HG02678 (cell line): ENCODE results near the gene CASP3.
A peak's percentile ranks its signal among the peaks of the same experiment; 100 is the strongest.
"Not testable (repeated sequence)": the region's sequence is repeated elsewhere in the genome, so short reads cannot be mapped to it uniquely, and the experiment has no call there.

Source experiments
- ATAC-seq: cut with Tn5 transposase; IDR thresholded peaks from one replicate; pipeline ENCODE4 v1.9.1; 2021; ENCODE audit warnings: mild to moderate bottlenecking, moderate library complexity; ENCODE audit not compliant: unreplicated experiment

CASP3 gene

GRCh38 chr4:184664445-184665210, 15.4 kb upstream of the CASP3 start:
- no peak for ATAC-seq

- no peak for ATAC-seq
Observed at GRCh38 chr4:184662236-184662635, 13.0 kb upstream of the CASP3 start.

GRCh38 chr4:184660978-184661377, 11.7 kb upstream of the CASP3 start:
- no peak for ATAC-seq

GRCh38 chr4:184657820-184658219, 8.6 kb upstream of the CASP3 start:
- not testable (repeated sequence) for ATAC-seq

DNA sequence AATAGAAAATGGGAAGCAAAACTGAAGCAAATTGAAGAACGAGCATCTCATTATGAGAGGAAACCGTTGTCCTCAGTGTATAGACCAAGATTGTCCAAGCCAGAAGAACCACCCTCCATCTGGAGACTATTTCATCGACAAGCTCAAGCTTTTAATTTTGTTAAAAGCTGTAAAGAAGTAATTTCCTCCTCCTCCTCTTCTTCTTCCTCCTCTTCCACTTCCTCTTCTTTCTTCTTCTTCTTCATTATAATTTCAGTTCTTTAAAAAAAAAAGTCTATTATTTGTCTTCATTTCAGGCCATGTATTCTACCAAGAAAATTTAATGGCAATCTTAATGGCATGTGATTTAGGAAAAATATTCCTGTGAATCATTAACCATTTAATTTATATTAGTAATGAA, 7.9 kb upstream of the CASP3 start:
- ATAC-seq, result no peak

DNA sequence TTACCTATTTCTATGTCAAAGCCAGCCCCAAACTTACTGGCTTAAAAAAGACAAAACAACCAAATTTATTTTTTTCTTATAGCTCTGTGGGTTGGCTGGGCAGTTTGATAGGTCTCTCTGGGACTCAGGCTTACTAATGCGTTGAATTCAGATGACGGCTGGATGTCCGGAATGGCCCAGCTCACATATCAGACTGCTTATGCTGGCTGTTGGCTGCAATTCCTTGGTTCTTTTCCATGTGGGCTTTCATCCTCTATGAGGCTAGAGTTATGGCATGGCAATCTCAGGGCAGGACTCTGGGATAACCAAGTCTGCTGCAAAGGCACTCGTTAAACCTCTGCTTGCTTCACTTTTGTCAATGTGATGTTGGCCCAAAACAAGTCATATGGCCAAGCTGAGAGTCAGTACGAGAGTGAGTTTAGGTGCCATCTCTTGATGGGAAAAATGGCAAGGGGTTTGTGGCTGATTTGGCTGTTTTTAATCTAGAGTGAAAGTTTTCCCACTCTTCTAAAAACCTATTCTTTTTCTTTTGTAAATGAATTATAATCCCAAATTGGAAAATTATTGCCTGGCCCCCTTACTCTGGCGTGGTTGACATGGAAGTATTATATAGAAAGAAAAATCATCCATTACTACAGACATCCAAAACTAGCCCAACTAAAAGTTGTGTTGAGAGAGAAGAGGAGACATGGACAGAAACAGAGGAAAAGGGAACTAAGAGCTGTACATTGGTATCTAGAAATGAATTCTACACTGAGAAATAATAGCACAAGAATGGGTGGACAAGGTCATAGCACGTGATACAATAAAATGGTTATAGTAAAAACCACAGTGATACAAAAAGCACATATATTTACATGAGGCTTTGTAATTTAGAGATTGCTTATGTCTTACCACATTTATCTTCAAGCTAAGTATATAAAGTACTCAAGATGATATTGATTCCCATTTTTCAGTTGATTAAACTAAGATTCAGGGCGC, 6.9 kb upstream of the CASP3 start:
- ATAC-seq, result no peak

- no peak for ATAC-seq
Observed at GRCh38 chr4:184653650-184654049, 4.4 kb upstream of the CASP3 start.

DNA sequence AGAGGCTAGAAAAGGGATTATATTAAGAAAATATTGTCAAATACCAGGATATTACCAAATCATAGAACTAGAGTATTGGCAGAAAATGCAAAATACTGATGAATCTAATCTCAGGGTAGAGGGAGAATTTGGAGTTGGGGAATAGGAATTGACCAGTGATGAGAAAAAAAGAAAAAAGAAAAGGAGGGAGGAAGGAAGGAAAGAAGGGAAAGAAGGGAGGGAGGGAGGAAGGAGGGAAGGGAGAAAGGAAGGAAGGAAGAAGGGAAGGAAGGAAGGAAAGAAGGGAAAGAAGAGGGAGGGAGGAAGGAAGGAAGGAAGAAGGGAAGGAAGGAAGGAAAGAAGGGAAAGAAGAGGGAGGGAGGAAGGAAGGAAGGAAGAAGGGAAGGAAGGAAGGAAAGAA, 3.4 kb upstream of the CASP3 start:
- ATAC-seq, result not testable (repeated sequence)

- ATAC-seq, result no peak
Observed at GRCh38 chr4:184651899-184652298, 2.7 kb upstream of the CASP3 start.

GRCh38 chr4:184649971-184650855, 966 bp upstream of the CASP3 start:
- ATAC-seq, result peak; percentile 3

GRCh38 chr4:184648313-184649025, 778 bp downstream of the CASP3 start:
- peak; percentile 24 for ATAC-seq

GRCh38 chr4:184648054-184648312, 1.3 kb downstream of the CASP3 start:
- ATAC-seq, result no peak

DNA sequence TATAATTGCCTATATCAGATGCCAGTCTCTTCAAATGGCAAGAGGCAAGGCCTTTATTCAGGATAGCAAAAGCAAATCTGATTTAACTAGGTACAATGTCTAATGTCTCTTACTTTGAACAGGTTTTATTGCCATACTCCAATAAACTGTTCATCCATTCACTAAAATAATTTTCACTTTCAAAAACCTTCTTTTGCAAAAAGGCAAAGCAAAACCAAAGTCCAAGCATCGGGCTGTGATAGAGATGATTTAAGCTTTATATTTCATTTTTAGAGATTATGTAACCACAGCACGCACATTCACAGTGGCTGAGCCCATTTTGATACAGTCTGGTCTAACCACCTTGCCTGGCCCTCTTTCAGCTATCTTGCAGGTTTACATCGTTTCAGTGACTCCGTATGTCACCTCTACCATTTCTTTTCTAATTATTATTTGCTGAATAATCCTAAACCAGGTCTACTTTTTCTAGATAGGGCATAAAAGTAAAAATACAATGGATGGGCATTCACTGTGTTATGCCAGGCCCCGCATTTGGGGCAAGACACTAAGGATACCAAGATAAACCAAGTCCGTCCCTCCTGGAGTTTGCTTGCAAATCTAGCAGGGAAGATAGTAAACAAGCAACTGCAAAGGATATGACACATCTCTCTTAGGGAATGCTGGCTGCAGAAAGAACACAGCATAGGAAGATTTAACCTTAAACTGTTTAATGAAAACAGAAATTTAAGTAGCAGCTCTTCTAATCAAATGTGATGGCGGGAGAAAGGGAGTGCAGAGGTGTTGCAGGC, 1.8 kb downstream of the CASP3 start:
- ATAC-seq, result no peak

GRCh38 chr4:184645904-184646610, 3.2 kb downstream of the CASP3 start:
- no peak for ATAC-seq

GRCh38 chr4:184644553-184645307, 4.5 kb downstream of the CASP3 start:
- no peak for ATAC-seq

DNA sequence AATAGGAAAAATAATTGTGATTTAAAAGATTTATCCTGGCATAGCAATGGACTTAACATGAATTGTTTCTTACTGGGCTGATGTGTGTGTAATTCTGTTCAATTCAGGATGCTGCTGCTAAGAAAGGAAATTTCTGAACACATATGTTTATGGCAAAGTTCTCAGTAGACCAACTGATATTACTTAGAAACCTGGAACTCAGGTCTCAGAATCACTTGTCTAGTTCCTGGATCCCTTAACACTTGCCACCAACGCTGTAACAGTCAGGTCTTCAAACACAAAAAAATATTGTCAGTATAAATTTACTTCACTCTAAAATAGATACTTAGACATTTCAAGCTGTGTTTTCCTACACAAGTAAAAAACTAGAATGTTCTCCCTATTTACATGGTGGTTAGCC, 5.5 kb downstream of the CASP3 start:
- ATAC-seq, result no peak

DNA sequence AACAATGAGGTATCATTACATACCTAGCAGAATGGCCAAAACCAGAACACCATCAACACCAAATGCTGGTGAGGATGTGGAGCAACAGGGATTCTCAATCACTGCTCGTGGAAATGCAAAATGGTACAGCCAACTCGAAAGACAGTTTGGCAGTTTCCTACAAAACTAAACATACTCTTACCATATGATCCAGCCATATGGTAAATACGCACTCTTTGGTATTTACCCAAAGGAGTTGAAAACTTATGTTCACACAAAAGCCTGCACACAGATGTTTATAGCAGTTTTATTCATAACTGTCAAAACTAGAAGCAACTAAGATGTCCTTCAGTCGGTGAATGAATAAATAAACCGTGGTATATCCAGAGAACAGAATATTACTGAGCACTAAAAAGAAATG, 7.8 kb downstream of the CASP3 start:
- ATAC-seq, result no peak

- ATAC-seq, result peak; percentile 69
Observed at GRCh38 chr4:184641022-184641421, 8.2 kb downstream of the CASP3 start.
